ENCODE data around the gene OCRL.

DNA sequence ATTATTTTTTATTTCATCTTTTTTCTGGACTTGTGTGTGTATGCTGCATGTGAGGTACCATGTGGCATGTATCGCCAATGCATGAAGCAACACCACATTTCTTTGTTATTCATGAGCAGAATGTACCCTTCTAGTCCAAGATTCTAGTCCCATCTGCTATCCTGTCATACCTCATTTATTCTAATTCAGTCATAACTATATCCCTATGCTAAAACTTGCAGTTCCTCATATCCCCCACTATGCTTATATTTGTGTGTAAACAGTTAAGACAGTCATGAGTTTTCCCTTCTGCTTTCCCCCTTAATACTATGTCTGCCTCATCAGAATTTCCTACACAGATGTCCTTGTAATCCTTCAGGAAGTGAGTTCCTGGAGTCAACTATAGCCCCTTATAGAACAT, 19.7 kb downstream of the OCRL start:
- TF ChIP-seq POLR2AphosphoS5 (IDR thresholded peaks at IDR 0.05) (no peak), POLR2A (IDR thresholded peaks at IDR 0.05) (no peak)
- TF ChIP-seq, protein P1, sequence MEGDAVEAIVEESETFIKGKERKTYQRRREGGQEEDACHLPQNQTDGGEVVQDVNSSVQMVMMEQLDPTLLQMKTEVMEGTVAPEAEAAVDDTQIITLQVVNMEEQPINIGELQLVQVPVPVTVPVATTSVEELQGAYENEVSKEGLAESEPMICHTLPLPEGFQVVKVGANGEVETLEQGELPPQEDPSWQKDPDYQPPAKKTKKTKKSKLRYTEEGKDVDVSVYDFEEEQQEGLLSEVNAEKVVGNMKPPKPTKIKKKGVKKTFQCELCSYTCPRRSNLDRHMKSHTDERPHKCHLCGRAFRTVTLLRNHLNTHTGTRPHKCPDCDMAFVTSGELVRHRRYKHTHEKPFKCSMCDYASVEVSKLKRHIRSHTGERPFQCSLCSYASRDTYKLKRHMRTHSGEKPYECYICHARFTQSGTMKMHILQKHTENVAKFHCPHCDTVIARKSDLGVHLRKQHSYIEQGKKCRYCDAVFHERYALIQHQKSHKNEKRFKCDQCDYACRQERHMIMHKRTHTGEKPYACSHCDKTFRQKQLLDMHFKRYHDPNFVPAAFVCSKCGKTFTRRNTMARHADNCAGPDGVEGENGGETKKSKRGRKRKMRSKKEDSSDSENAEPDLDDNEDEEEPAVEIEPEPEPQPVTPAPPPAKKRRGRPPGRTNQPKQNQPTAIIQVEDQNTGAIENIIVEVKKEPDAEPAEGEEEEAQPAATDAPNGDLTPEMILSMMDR (IDR thresholded peaks at IDR 0.05) = no peak

Data from gastroesophageal sphincter (tissue), 3 donors.